H9 (cell line): ENCODE data around the gene NXN. TPM values are rescaled to one million over a fixed set of nuclear protein-coding genes. Genes with fewer than 3 reads are reported as not detected.

Experiments
- DNase-seq: peaks from one replicate; pipeline ENCODE4 v3.0.0-alpha.2; 2017
- H2AFZ ChIP-seq: one replicate; pipeline ENCODE4 v1.6.1; 2013; ENCODE audit warnings: mild to moderate bottlenecking, low read length, control low read depth, moderate library complexity
- H2AK5ac ChIP-seq: 2 replicates; pipeline ENCODE4 v1.6.1; 2013; ENCODE audit warnings: low read length, control low read depth, mixed read lengths; ENCODE audit not compliant: insufficient read length
- H2BK120ac ChIP-seq: one replicate; pipeline ENCODE4 v1.6.1; 2013; ENCODE audit warnings: low read depth, mild to moderate bottlenecking, low read length, control low read depth, inconsistent platforms; ENCODE audit not compliant: poor library complexity, severe bottlenecking
- H2BK12ac ChIP-seq: 2 replicates; pipeline ENCODE4 v1.6.1; 2013; ENCODE audit warnings: low read length, control low read depth, mixed read lengths, low read depth; ENCODE audit not compliant: insufficient read length
- H2BK15ac ChIP-seq: 2 replicates; pipeline ENCODE4 v1.6.1; 2013; ENCODE audit warnings: low read depth, low read length, control low read depth
- H2BK20ac ChIP-seq: one replicate; pipeline ENCODE4 v1.6.1; 2013; ENCODE audit warnings: low read depth, mild to moderate bottlenecking, low read length, control low read depth, inconsistent platforms; ENCODE audit not compliant: poor library complexity, severe bottlenecking
- H2BK5ac ChIP-seq: 2 replicates; pipeline ENCODE4 v1.6.1; 2013; ENCODE audit warnings: low read length, control low read depth, mixed read lengths; ENCODE audit not compliant: insufficient read length
- H3K14ac ChIP-seq: 2 replicates; pipeline ENCODE4 v1.6.1; 2013; ENCODE audit warnings: low read length, control low read depth; ENCODE audit not compliant: insufficient read depth
- H3K18ac ChIP-seq: 2 replicates; pipeline ENCODE4 v1.6.1; 2013; ENCODE audit warnings: low read depth, mild to moderate bottlenecking, mixed read lengths, low read length, control low read depth; ENCODE audit not compliant: insufficient read length
- H3K23ac ChIP-seq: 2 replicates; pipeline ENCODE4 v1.6.1; 2013; ENCODE audit warnings: low read length, control low read depth, mixed read lengths, low read depth; ENCODE audit not compliant: insufficient read length
- H3K23me2 ChIP-seq: 2 replicates; pipeline ENCODE4 v1.6.1; 2013; ENCODE audit warnings: low read depth, mild to moderate bottlenecking, mixed read lengths, low read length, control low read depth; ENCODE audit not compliant: insufficient read length, poor library complexity, severe bottlenecking
- H3K27ac ChIP-seq: 2 replicates; pipeline ENCODE4 v1.5.1; 2013; ENCODE audit warnings: low read length, control low read depth, mixed read lengths, low read depth; ENCODE audit not compliant: insufficient read length
- H3K27me3 ChIP-seq: 2 replicates; pipeline ENCODE4 v1.6.1; 2013; ENCODE audit warnings: low read length, control low read depth, inconsistent platforms; ENCODE audit not compliant: insufficient read depth
- H3K4ac ChIP-seq: 2 replicates; pipeline ENCODE4 v1.6.1; 2013; ENCODE audit warnings: low read depth, mild to moderate bottlenecking, control low read depth, inconsistent platforms, low read length, moderate library complexity
- H3K4me1 ChIP-seq: 2 replicates; pipeline ENCODE4 v1.6.1; 2013; ENCODE audit warnings: low read length, control low read depth, inconsistent platforms; ENCODE audit not compliant: insufficient read depth
- H3K4me2 ChIP-seq: 2 replicates; pipeline ENCODE4 v1.6.1; 2013; ENCODE audit warnings: low read length, control low read depth, mixed read lengths; ENCODE audit not compliant: insufficient read length, insufficient read depth
- H3K56ac ChIP-seq: 2 replicates; pipeline ENCODE4 v1.6.1; 2013; ENCODE audit warnings: low read depth, mild to moderate bottlenecking, mixed read lengths, low read length, control low read depth; ENCODE audit not compliant: insufficient read length
- H3K79me1 ChIP-seq: 2 replicates; pipeline ENCODE4 v1.6.1; 2013; ENCODE audit warnings: low read depth, mild to moderate bottlenecking, moderate library complexity, low read length, control low read depth, inconsistent platforms; ENCODE audit not compliant: insufficient read depth, poor library complexity, severe bottlenecking
- H3K79me2 ChIP-seq: 2 replicates; pipeline ENCODE4 v1.6.1; 2013; ENCODE audit warnings: low read length, control low read depth, inconsistent platforms; ENCODE audit not compliant: insufficient read depth
- H3K9ac ChIP-seq: 2 replicates; pipeline ENCODE4 v1.6.1; 2013; ENCODE audit warnings: low read length, control low read depth, mixed read lengths; ENCODE audit not compliant: insufficient read length; ENCODE audit errors: extremely low read depth
- H3K9me3 ChIP-seq: one replicate; pipeline ENCODE4 v1.6.1; 2013; ENCODE audit warnings: low read depth, low read length, inconsistent platforms; ENCODE audit not compliant: control insufficient read depth
- H3T11ph ChIP-seq: one replicate; pipeline ENCODE4 v1.6.1; 2013; ENCODE audit warnings: mild to moderate bottlenecking, low read length, control low read depth, inconsistent platforms
- H4K20me1 ChIP-seq: one replicate; pipeline ENCODE4 v1.6.1; 2013; ENCODE audit not compliant: control insufficient read depth, insufficient read length, insufficient read depth
- H4K5ac ChIP-seq: 2 replicates; pipeline ENCODE4 v1.6.1; 2013; ENCODE audit warnings: low read depth, mild to moderate bottlenecking, mixed read lengths, low read length, control low read depth; ENCODE audit not compliant: insufficient read length
- H4K8ac ChIP-seq: replicated peaks from 2 replicates; pipeline ENCODE4 v1.6.1; 2013; ENCODE audit warnings: low read length, control low read depth, mixed read lengths, low read depth; ENCODE audit not compliant: insufficient read length
- H4K91ac ChIP-seq: 2 replicates; pipeline ENCODE4 v1.6.1; 2013; ENCODE audit warnings: low read depth, mild to moderate bottlenecking, moderate library complexity, mixed read lengths, low read length, control low read depth; ENCODE audit not compliant: insufficient read length
- H3K27ac Mint-ChIP-seq, 3 experiments: 2 replicates in 2 of 3; 3 replicates in 1 of 3; pipeline ENCODE4 v1.8.0; 2020 to 2021; ENCODE audit warnings: mixed read lengths in 3 of 3, mild to moderate bottlenecking in 1 of 3, moderate library complexity in 1 of 3
- H3K27me3 Mint-ChIP-seq: 2 replicates; pipeline ENCODE4 v1.8.0; 2021; ENCODE audit warnings: low read depth, mild to moderate bottlenecking, moderate library complexity, mixed read lengths
- H3K36me3 Mint-ChIP-seq, 3 experiments: 2 replicates in 2 of 3; 3 replicates in 1 of 3; pipeline ENCODE4 v1.8.0; 2020 to 2021; ENCODE audit warnings: low read depth in 3 of 3, mixed read lengths in 3 of 3; ENCODE audit not compliant: insufficient read depth in 1 of 3
- H3K4me1 Mint-ChIP-seq, 2 experiments: 2 replicates each; pipeline ENCODE4 v1.8.0; 2020; ENCODE audit warnings: mixed read lengths in 2 of 2
- H3K4me3 Mint-ChIP-seq, 2 experiments: 2 replicates in 1 of 2; 3 replicates in 1 of 2; pipeline ENCODE4 v1.8.0; 2020 to 2021; ENCODE audit warnings: mild to moderate bottlenecking in 2 of 2, mixed read lengths in 2 of 2, moderate library complexity in 1 of 2
- H3K9me3 Mint-ChIP-seq, 2 experiments: 2 replicates in 1 of 2; 3 replicates in 1 of 2; pipeline ENCODE4 v1.8.0; 2020; ENCODE audit warnings: mild to moderate bottlenecking in 2 of 2, mixed read lengths in 2 of 2, moderate library complexity in 1 of 2
- CTCF ChIP-seq: fragments of 200-600 bp; sonication (generic); conservative IDR thresholded peaks from 3 replicates; pipeline ENCODE4 v1.8.0; 2021; ENCODE audit warnings: antibody characterized with exemption, mild to moderate bottlenecking
- WGBS: extraction: QIAGEN DNeasy Blood & Tissue Kit; methylation state at CpG from one replicate; pipeline ENCODE4 v1.1.7; 2013; ENCODE audit warnings: missing lambda C conversion rate, low lambda C conversion rate, mixed read lengths; ENCODE audit not compliant: insufficient read length; ENCODE audit errors: extremely low coverage; 5-methylcytosine and 5-hydroxymethylcytosine counted together
- total RNA-seq: library from RNA; stranded (reverse); gene quantifications from 2 replicates; pipeline ENCODE4 v1.2.1, GENCODE V29; 2021

Gene NXN
- total RNA-seq, 1 experiment from 2014 or later, result 93.6 TPM

GRCh38 chr17:869086-869485, 110.5 kb downstream of the NXN start:
- peaks cover 6 to 28% (median 22%) of the 10 kb centered on the region in 3 experiments; a peak in 5 of 7 replicates for H3K36me3 Mint-ChIP-seq
- H3K4me3 Mint-ChIP-seq, result no peak overlapping the region
- no peak overlapping the region for H2BK15ac ChIP-seq
- H3K27me3 ChIP-seq, result no peaks in the 10 kb centered on the region
- no peak overlapping the region for H2BK120ac ChIP-seq
- no peaks in the 10 kb centered on the region for H4K20me1 ChIP-seq
- H3K4me2 ChIP-seq, result no peak overlapping the region
- H4K91ac ChIP-seq, result no peak overlapping the region
- H2AFZ ChIP-seq, result no peak overlapping the region
- H4K5ac ChIP-seq, result no peak overlapping the region
- H2BK20ac ChIP-seq, result no peak overlapping the region
- H3K9me3 ChIP-seq, result no peaks in the 10 kb centered on the region
- peaks cover 4 to 9% of the 10 kb centered on the region in 2 experiments; a peak in 3 of 4 replicates for H3K4me1 Mint-ChIP-seq
- no peak overlapping the region for H4K8ac ChIP-seq
- no peak overlapping the region for H3K56ac ChIP-seq
- no peak overlapping the region for H3T11ph ChIP-seq
- no CpG with 5 or more reads among the region's 7 CpGs for WGBS
- peaks cover 0 to 3% of the 10 kb centered on the region in 2 experiments; a peak in 1 of 5 replicates for H3K9me3 Mint-ChIP-seq
- H3K14ac ChIP-seq, result no peak overlapping the region
- H3K27ac Mint-ChIP-seq, result peak overlapping the region; percentile 24 to 49 (median 30); a peak in 3 of 7 replicates
- H3K27me3 Mint-ChIP-seq, result no peaks in the 10 kb centered on the region
- TF ChIP-seq CTCF, result no peak
- no peaks in the 10 kb centered on the region for H3K79me1 ChIP-seq
- H2BK5ac ChIP-seq, result no peak overlapping the region
- no peak for DNase-seq
- peaks cover 4% of the 10 kb centered on the region; the same call in 1 of the 2 replicates for H3K79me2 ChIP-seq
- no peak overlapping the region for H3K27ac ChIP-seq
- H3K18ac ChIP-seq, result no peak overlapping the region
- H3K4ac ChIP-seq, result no peak overlapping the region
- H3K9ac ChIP-seq, result no peak overlapping the region
- no peak overlapping the region for H3K23ac ChIP-seq
- H2BK12ac ChIP-seq, result no peak overlapping the region
- H2AK5ac ChIP-seq, result no peak overlapping the region
- H3K23me2 ChIP-seq, result peaks cover 3% of the 10 kb centered on the region
- H3K4me1 ChIP-seq, result no peaks in the 10 kb centered on the region
